Activated CD4-positive, alpha-beta T cell treated with anti-CD3 and anti-CD28 coated beads, Interleukin-2, amount 10 ng/mL, durations not matched to agents 24 days and 14 days (primary cell): ENCODE results near the gene GALNT2. TPM values are rescaled to one million over a fixed set of nuclear protein-coding genes. Genes with fewer than 3 reads are reported as not detected.

Experiments
- DNase-seq: peaks from one replicate; pipeline ENCODE4 v3.0.0; 2022
- H3K27ac Mint-ChIP-seq: one replicate; pipeline ENCODE4 v1.8.0; 2022; ENCODE audit warnings: mild to moderate bottlenecking, mixed read lengths
- H3K27me3 Mint-ChIP-seq: one replicate; pipeline ENCODE4 v1.8.0; 2022; ENCODE audit warnings: mixed read lengths
- H3K36me3 Mint-ChIP-seq: one replicate; pipeline ENCODE4 v1.8.0; 2022; ENCODE audit warnings: low read depth, mild to moderate bottlenecking, mixed read lengths
- H3K4me1 Mint-ChIP-seq: one replicate; pipeline ENCODE4 v1.8.0; 2021; ENCODE audit warnings: mixed read lengths
- H3K4me3 Mint-ChIP-seq: one replicate; pipeline ENCODE4 v1.8.0; 2022; ENCODE audit warnings: mild to moderate bottlenecking, moderate library complexity, mixed read lengths
- H3K9me3 Mint-ChIP-seq: one replicate; pipeline ENCODE4 v1.8.0; 2021; ENCODE audit warnings: mixed read lengths
- intact Hi-C: fragments of 100-400 bp; cut with micrococcal nuclease; formaldehyde crosslinking; loops from one replicate; pipeline ENCODE4 v1.15.1; 2023
- total RNA-seq: library from RNA; stranded (reverse); gene quantifications from 2 replicates; pipeline ENCODE4 v1.2.3, GENCODE V29; 2022

Gene GALNT2
- total RNA-seq, 1 donor from 2014 or later: 72.4 TPM

DNA sequence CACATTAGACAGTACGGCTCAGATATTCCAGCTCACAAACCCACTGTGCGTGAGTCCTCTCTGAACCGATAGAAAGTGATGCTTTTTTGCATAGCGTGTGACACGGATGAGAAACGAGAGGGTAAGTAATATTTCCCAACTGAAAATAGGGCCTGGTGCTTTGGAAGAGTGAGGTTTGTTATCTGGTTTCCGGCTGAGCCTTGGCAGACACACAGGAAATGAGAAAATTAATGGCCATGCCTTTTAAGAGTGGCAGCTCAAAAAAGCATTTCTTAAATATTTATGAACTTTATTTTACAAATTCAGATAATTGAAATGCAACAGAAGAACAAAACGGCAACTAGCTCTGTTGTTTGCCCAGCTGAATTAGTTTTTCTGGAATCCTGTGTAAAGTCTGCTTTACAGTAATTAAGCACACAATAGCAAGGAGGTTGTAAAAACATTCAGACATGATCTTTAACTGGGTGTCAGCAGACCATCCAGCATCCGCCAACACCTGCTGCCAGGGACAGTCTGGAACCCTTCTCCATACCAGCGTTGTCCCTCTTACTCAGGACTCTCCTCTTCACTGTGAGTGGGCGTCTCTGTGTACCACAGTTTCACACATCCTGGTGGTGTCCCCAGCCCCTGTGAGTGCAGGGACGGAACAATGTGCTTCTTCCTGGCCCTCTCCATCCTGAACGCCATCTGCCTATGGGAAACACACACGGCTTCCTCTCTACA, 203.7 kb downstream of the GALNT2 start:
- DNase-seq: peak; percentile 71
- Mint-ChIP-seq H3K36me3 (peaks cover 14% of the 10 kb centered on the region), H3K27ac (peak overlapping the region; percentile 90), H3K9me3 (no peaks in the 10 kb centered on the region), H3K4me3 (peak overlapping the region; percentile 47), H3K4me1 (peaks cover 36% of the 10 kb centered on the region), H3K27me3 (no peaks in the 10 kb centered on the region)
- intact Hi-C loops: loop anchor here (1.0 to 10.0 kb wide), 6 partner anchors 20 to 201 kb away; no protein-coding TSS in a partner anchor

DNA sequence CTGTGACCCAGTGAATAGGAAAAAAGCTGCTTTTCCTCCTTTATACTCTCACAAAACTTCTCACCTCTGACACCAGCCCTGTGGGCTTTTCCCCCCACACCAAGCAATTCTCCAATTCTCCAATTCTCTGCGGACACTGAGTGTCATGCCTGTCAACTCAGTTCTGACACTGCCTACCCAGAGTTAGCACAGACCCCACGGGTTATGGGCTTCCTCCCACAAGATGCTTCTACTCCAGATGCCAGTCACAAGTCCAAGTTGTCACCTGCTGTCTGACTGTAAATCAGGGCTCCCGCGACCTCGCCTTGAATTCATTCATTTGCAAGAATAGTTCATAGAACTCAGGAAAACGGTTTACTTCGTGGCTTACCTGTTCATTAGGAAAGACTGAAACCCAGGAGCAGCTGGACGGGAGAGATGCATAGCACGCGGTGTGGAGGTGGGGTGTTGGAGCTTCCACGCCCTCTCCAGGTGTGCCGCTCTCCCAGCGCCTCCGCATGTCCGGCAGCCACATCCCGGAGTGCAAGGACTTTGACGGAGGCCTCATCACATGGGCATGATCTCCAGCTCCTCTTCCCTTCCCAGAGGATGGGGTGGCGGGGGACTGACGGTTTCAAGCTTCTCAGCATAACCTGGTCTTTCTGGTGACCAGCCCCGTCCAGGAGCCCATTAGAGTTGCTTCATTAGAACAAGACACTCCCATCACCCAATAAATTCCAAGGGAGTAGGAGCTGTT, 204.4 kb downstream of the GALNT2 start:
- no peak for DNase-seq
- H3K27me3 Mint-ChIP-seq: no peaks in the 10 kb centered on the region
- H3K4me1 Mint-ChIP-seq: peaks cover 36% of the 10 kb centered on the region
- intact Hi-C loops: loop anchor here (2.0 to 10.0 kb wide), 4 partner anchors 21 to 167 kb away; no protein-coding TSS in a partner anchor
- H3K36me3 Mint-ChIP-seq: peaks cover 17% of the 10 kb centered on the region
- H3K27ac Mint-ChIP-seq: peak overlapping the region; percentile 90
- no peaks in the 10 kb centered on the region for H3K9me3 Mint-ChIP-seq
- peak overlapping the region; percentile 47 for H3K4me3 Mint-ChIP-seq

DNA sequence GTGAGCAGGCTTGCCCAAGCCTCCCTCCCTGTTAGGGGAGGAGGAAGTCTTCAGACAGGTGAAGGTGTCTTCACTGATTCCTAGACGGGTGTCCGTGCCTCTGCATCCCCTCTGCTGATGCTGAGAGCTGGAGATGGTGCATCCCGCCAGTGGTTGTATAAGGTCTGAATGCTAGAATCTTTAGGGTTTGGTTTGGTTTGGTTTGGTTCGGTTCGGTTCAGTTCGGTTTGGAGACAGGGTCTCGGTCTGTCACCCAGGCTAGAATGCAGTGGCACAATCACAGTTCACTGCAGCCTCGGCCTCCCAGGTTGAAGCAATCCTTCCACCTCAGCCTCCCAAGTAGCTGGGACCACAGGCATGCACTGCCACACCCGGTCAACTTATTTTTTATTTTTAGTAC, 205.5 kb downstream of the GALNT2 start:
- intact Hi-C loops: loop anchor here (5.0 to 10.0 kb wide), 2 partner anchors 35 to 168 kb away; no protein-coding TSS in a partner anchor
- peaks cover 43% of the 10 kb centered on the region for H3K4me1 Mint-ChIP-seq
- H3K4me3 Mint-ChIP-seq: no peak overlapping the region
- H3K9me3 Mint-ChIP-seq: no peaks in the 10 kb centered on the region
- no peaks in the 10 kb centered on the region for H3K27me3 Mint-ChIP-seq
- no peak for DNase-seq
- peak overlapping the region; percentile 51 for H3K27ac Mint-ChIP-seq
- H3K36me3 Mint-ChIP-seq: peaks cover 17% of the 10 kb centered on the region

DNA sequence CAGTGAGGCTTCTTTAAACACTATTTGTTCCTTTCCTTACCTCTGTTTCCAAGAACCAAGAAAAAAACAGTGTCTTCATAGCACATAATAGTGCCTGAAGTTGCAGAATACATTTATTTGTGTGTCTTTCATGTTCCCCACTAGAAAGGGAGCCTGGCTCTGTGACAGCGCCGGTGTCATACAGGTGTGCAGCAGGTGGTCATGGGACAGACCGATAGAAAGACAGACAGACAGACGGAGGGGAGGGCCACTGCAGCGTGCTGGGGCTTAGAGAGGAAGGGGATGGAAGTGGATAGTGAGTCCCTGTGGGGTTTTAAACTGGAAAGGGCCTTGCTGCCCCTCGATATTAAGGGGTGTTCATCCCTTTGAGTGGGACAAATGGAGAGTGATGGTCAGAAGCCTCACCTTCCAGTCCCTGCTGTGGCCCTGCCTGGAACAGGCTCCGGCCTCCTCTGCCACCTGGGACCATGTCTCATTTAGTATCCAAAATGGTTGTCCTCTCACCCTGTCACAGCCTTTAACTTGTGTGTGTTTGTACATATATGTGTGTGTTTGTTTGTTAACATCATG, 206.2 kb downstream of the GALNT2 start:
- intact Hi-C loops: loop anchor here (5.0 to 10.0 kb wide), 2 partner anchors 34 to 168 kb away; no protein-coding TSS in a partner anchor
- Mint-ChIP-seq H3K27me3 (no peaks in the 10 kb centered on the region), H3K27ac (peak overlapping the region; percentile 51), H3K4me3 (no peak overlapping the region), H3K9me3 (no peaks in the 10 kb centered on the region), H3K4me1 (peaks cover 44% of the 10 kb centered on the region), H3K36me3 (peaks cover 17% of the 10 kb centered on the region)
- no peak for DNase-seq

DNA sequence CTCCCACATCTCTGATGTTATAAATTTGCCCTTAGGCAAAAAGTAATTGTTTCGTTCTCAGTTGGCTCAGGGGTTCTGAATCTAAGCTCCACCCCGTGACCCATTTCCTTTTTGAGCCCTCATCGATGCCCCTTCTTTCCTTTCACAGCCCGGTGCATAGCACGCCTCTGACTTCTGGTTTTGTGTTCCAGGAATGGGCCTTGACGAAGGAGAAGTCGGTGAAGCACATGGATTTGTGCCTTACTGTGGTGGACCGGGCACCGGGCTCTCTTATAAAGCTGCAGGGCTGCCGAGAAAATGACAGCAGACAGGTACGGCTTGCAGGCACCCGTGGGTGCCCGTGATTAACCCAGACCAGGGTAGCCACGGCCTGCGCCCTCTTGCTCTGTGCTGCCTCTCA, 207.2 kb downstream of the GALNT2 start:
- Mint-ChIP-seq H3K4me1 (peaks cover 50% of the 10 kb centered on the region), H3K27ac (peak overlapping the region; percentile 63), H3K4me3 (no peak overlapping the region), H3K36me3 (peaks cover 22% of the 10 kb centered on the region), H3K9me3 (no peaks in the 10 kb centered on the region), H3K27me3 (no peaks in the 10 kb centered on the region)
- DNase-seq: no peak
- intact Hi-C loops: loop anchor here (5.0 to 10.0 kb wide), 2 partner anchors 33 to 169 kb away; no protein-coding TSS in a partner anchor

DNA sequence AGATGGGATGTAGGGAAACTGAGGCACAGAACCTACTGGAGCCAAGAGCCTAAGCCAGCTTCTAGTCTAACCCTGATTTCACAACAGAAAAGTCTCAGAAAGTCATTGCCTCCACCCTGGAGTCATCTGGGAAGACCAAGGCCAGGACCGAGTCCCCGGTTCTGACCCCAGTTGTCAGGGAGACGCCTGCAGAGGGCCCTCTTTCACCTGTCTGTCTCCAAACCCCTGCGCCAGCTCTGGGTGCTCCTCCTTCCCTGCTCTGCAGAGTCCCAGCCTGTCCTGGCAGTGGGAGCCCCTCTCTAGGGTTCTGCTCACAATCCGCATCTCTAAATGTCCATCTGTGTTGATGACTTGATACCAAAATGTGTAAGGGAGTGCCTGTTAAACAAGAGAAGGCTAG, 209.4 kb downstream of the GALNT2 start:
- peaks cover 37% of the 10 kb centered on the region for H3K4me1 Mint-ChIP-seq
- H3K27me3 Mint-ChIP-seq: no peaks in the 10 kb centered on the region
- no peak overlapping the region for H3K27ac Mint-ChIP-seq
- DNase-seq: no peak
- intact Hi-C loops: loop anchor here (10.0 kb wide), 1 partner anchor 172 kb away; no protein-coding TSS in a partner anchor
- H3K9me3 Mint-ChIP-seq: no peaks in the 10 kb centered on the region
- H3K36me3 Mint-ChIP-seq: peaks cover 28% of the 10 kb centered on the region
- no peak overlapping the region for H3K4me3 Mint-ChIP-seq

DNA sequence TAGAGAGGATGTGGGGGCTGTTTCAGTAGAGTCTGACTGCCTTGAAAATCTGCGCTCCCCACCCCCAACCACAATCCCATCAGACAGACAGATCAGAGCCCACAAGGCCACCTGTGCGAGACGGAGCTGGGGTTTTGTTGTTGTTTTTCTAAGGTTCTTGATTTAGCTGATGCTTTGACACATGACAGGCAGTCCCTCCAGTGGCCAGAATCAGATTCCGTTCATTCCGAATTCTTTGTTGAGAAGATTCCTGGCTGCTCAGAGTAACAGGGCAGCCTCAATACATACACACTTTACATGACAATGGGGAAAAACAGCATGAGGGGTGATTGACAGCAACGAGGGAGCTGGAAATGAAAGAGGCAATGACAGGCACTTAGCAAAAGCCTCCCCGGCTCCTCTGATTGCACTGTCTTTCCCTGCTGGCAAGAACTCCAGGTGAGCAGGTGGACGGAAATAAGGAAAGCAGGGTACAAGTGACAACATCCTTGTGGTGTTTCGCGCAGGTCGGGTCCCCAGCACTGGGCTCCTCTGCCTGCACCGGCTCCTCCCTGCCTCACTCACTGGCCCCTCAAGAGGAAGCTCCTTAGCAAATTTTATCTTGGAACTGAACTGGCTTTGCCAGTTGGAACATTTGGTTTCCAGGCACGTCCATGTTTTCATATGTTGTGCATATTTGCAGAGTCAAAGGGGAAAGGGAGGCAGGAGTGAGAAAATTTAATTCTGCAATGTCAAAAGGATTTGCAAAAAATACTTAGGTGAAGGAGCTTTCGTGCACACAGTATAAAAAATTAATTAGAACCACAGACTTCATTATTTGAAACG, 210.4 kb downstream of the GALNT2 start:
- no peak for DNase-seq
- H3K4me3 Mint-ChIP-seq: no peak overlapping the region
- no peaks in the 10 kb centered on the region for H3K27me3 Mint-ChIP-seq
- no peak overlapping the region for H3K27ac Mint-ChIP-seq
- H3K4me1 Mint-ChIP-seq: peaks cover 41% of the 10 kb centered on the region
- intact Hi-C loops: loop anchor here (10.0 kb wide), 1 partner anchor 173 kb away; no protein-coding TSS in a partner anchor
- H3K36me3 Mint-ChIP-seq: peaks cover 30% of the 10 kb centered on the region
- H3K9me3 Mint-ChIP-seq: no peaks in the 10 kb centered on the region

DNA sequence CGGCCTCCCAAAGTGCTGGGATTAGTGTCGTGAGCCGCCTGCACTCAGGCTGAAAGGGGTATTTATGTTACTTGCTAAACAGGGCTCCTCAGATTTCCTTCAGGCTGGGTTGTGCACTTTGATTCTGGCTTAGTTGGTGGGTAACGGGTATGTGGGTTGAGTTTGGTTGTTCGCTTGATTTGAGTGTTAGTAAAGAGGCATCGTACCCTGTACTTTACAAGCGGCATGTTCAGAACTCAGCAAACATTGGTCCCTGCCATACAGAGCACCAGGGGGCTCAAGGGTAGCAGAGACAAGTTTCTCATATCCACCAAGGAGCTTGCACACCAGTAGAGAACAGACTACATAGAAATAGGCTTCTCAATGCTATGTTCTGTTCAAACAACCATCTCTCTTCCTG, 211.3 kb downstream of the GALNT2 start:
- Mint-ChIP-seq H3K36me3 (peaks cover 26% of the 10 kb centered on the region), H3K27ac (no peak overlapping the region), H3K4me3 (no peak overlapping the region), H3K27me3 (no peaks in the 10 kb centered on the region), H3K4me1 (peaks cover 33% of the 10 kb centered on the region), H3K9me3 (no peaks in the 10 kb centered on the region)
- no peak for DNase-seq
- intact Hi-C loops: loop anchor here (10.0 kb wide), 1 partner anchor 174 kb away; no protein-coding TSS in a partner anchor

DNA sequence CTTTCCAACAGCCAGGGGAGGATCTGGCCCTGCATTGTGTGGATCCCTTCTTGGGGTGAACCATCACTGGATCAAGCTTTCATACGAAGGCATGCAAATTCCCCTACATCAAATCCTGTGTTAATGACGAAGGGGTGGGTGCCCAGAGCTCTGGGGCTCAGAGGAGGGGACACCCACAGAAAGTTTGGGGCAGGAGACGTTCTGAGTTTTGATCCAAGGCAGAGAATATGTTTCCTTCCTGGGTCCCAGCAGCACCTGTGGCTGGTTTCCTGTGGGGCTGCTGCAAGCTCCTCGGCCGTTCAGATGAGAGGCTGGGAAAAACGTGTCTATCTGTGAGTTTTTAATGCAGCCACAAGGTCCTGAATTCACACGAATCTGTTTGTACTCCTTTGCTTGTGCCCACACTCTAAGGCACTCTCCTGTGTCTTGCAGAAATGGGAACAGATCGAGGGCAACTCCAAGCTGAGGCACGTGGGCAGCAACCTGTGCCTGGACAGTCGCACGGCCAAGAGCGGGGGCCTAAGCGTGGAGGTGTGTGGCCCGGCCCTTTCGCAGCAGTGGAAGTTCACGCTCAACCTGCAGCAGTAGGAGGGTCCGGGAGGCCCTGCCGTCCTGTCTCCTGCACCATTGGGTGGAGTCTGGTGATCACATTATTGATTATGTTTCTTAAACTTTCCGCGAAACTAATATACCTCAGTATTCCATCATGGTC, 212.0 kb downstream of the GALNT2 start:
- DNase-seq: no peak
- intact Hi-C loops: loop anchor here (10.0 kb wide), 1 partner anchor 174 kb away; no protein-coding TSS in a partner anchor
- Mint-ChIP-seq H3K9me3 (no peaks in the 10 kb centered on the region), H3K4me1 (peaks cover 28% of the 10 kb centered on the region), H3K36me3 (peaks cover 26% of the 10 kb centered on the region), H3K27ac (peak overlapping the region; percentile 32), H3K27me3 (no peaks in the 10 kb centered on the region), H3K4me3 (no peak overlapping the region)

DNA sequence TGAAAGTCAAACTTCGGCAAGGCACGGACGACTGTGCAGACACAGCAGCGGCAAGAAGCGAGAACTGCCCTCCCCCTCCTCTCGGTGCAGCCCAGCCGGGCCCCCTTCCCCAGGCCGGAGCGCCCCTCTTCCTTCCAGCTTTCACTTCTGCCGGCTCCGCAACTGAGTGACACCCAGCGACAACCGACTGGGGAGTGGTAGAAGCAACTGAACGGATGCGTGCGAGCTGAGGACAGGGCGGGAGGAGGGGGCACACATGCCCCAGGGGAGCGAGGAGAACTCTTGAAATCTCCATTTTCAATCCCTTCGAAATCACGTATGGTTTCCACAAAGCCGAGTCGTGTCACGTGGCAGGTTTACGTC, 212.5 kb downstream of the GALNT2 start:
- no peak overlapping the region for H3K4me3 Mint-ChIP-seq
- H3K9me3 Mint-ChIP-seq: no peaks in the 10 kb centered on the region
- no peaks in the 10 kb centered on the region for H3K27me3 Mint-ChIP-seq
- no peak overlapping the region for H3K27ac Mint-ChIP-seq
- peaks cover 25% of the 10 kb centered on the region for H3K36me3 Mint-ChIP-seq
- no peak for DNase-seq
- intact Hi-C loops: loop anchor here (10.0 kb wide), 1 partner anchor 175 kb away; no protein-coding TSS in a partner anchor
- H3K4me1 Mint-ChIP-seq: peaks cover 25% of the 10 kb centered on the region

DNA sequence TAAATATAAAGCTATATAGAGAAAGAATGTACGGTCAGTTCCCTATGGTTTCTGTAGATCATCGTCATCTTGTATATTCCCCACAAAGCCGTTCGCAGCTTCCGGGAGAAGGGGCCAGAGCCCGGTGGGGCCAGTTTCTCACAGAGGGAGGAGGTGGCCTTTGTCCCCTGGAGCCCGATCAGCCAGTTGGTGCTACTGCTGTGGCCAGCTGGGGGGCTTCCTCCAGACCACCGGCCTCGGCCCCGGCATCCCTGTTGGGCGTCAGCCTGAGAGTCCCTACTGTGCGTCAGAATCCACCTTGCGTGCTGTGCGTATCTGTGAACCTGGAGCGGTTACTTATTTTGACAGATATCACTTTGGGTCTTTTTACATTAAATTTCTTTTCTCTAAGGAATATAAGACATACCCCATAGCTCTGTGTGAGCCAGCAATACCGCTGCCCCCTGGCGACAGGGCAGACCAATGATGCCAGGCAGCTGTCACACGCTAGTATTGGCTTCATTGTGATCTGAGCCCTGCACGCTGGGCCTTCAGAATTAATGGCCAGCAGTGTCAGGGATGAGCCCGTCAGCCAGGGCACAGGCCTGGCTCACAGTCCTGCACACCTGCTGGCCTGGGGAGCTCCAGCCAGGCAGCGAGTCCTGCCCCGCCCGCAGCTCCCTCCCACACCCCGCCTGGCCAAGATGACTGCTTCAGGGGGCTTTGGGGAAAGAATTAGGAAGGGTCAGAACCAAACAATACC, 213.2 kb downstream of the GALNT2 start:
- DNase-seq: no peak
- H3K4me3 Mint-ChIP-seq: no peak overlapping the region

DNA sequence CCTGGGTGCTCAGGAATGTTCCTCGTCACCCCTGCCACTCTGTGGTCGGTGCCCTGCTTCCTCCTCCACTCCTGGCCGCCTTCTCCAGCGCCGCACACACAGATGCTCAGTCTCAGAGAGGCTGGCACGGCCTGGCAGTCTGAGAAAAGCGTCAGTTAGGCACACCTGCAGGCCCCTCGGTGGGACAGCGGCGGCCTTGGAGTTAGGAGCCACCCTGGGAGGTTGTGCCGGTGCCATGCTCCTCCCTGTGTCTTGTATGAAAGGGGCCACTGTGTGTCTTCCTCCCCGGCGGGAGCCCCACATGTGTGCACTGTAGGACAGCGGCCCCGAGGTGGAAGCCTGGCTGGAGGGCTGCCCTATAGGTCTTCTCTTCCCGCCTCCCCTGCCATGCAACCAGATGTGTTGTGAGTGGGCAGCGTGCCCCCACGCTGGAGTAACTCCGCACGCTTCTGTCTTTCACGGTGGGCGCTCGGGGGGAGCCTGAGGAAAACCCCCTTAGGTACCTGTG, 213.9 kb downstream of the GALNT2 start:
- Mint-ChIP-seq H3K4me1 (peaks cover 25% of the 10 kb centered on the region), H3K27ac (peak overlapping the region; percentile 34), H3K4me3 (no peak overlapping the region), H3K27me3 (no peaks in the 10 kb centered on the region), H3K9me3 (no peaks in the 10 kb centered on the region), H3K36me3 (peaks cover 26% of the 10 kb centered on the region)
- intact Hi-C loops: no loop called here
- DNase-seq: no peak

More for the DNA sequence above, 213.2 kb downstream of the GALNT2 start:
- no peaks in the 10 kb centered on the region for H3K27me3 Mint-ChIP-seq
- no peak overlapping the region for H3K27ac Mint-ChIP-seq
- intact Hi-C loops: no loop called here
- H3K36me3 Mint-ChIP-seq: peaks cover 26% of the 10 kb centered on the region
- H3K4me1 Mint-ChIP-seq: peaks cover 25% of the 10 kb centered on the region
- H3K9me3 Mint-ChIP-seq: no peaks in the 10 kb centered on the region
